Fibroblast of mammary gland (primary cell): ENCODE results near the gene DUSP14.

Experiments used
- DNase-seq: peaks from one replicate; pipeline ENCODE4 v3.0.0-alpha.2; 2010; ENCODE audit warnings: low read depth
- H3K4me3 ChIP-seq: 2 replicates; pipeline ENCODE4 v1.5.1; 2011; ENCODE audit warnings: low read depth, mild to moderate bottlenecking, low read length, moderate library complexity; ENCODE audit not compliant: control insufficient read depth
- CTCF ChIP-seq: conservative IDR thresholded peaks from 2 replicates; pipeline ENCODE4 v1.5.1; 2011; ENCODE audit warnings: low read depth, low read length, inconsistent platforms; ENCODE audit not compliant: control insufficient read depth, insufficient read depth

Gene DUSP14

GRCh38 chr17:37520174-37520573, 30.5 kb downstream of the DUSP14 start:
- DNase-seq = no peak
- TF ChIP-seq CTCF = no peak
- H3K4me3 ChIP-seq = no peak overlapping the region

- no peak for TF ChIP-seq CTCF
- H3K4me3 ChIP-seq = no peak overlapping the region
- DNase-seq = no peak
Observed at GRCh38 chr17:37521821-37522220, 32.1 kb downstream of the DUSP14 start.

GRCh38 chr17:37523715-37524219, 34.1 kb downstream of the DUSP14 start:
- no peak overlapping the region for H3K4me3 ChIP-seq
- no peak for TF ChIP-seq CTCF
- DNase-seq = no peak

GRCh38 chr17:37527249-37527851, 37.7 kb downstream of the DUSP14 start:
- peak; percentile 64 for DNase-seq
- no peak overlapping the region for H3K4me3 ChIP-seq
- TF ChIP-seq CTCF = peak; percentile 75

- DNase-seq = peak; percentile 34
- H3K4me3 ChIP-seq = no peak overlapping the region
- no peak for TF ChIP-seq CTCF
Observed at GRCh38 chr17:37530420-37530819, 40.7 kb downstream of the DUSP14 start.

GRCh38 chr17:37532756-37533155, 43.1 kb downstream of the DUSP14 start:
- TF ChIP-seq CTCF = no peak
- no peak overlapping the region for H3K4me3 ChIP-seq
- DNase-seq = no peak

GRCh38 chr17:37535906-37536305, 46.2 kb downstream of the DUSP14 start:
- DNase-seq = no peak
- no peak for TF ChIP-seq CTCF
- no peak overlapping the region for H3K4me3 ChIP-seq
